Panc1 (cell line): ENCODE measurements around the gene ICAM2.

Experiments
- CTCF ChIP-seq: fragments of 450-650 bp; IDR thresholded peaks from 2 replicates; pipeline ENCODE4 v1.5.1; 2017; ENCODE audit warnings: mild to moderate bottlenecking
- POLR2AphosphoS5 ChIP-seq: IDR thresholded peaks from 2 replicates; pipeline ENCODE4 v1.6.1; 2012; ENCODE audit warnings: mild to moderate bottlenecking, low read depth, low read length, moderate library complexity
- TF ChIP-seq, protein P1 (sequence below), 2 experiments: IDR thresholded peaks; 2 replicates each; pipeline ENCODE4 v1.6.1; 2011 to 2012; ENCODE audit warnings: low read depth in 2 of 2, control low read depth in 1 of 2, low read length in 1 of 2, mild to moderate bottlenecking in 1 of 2, moderate library complexity in 1 of 2; ENCODE audit not compliant: insufficient read depth in 1 of 2

- TF ChIP-seq CTCF (no peak), POLR2AphosphoS5 (no peak)
- TF ChIP-seq, protein P1, sequence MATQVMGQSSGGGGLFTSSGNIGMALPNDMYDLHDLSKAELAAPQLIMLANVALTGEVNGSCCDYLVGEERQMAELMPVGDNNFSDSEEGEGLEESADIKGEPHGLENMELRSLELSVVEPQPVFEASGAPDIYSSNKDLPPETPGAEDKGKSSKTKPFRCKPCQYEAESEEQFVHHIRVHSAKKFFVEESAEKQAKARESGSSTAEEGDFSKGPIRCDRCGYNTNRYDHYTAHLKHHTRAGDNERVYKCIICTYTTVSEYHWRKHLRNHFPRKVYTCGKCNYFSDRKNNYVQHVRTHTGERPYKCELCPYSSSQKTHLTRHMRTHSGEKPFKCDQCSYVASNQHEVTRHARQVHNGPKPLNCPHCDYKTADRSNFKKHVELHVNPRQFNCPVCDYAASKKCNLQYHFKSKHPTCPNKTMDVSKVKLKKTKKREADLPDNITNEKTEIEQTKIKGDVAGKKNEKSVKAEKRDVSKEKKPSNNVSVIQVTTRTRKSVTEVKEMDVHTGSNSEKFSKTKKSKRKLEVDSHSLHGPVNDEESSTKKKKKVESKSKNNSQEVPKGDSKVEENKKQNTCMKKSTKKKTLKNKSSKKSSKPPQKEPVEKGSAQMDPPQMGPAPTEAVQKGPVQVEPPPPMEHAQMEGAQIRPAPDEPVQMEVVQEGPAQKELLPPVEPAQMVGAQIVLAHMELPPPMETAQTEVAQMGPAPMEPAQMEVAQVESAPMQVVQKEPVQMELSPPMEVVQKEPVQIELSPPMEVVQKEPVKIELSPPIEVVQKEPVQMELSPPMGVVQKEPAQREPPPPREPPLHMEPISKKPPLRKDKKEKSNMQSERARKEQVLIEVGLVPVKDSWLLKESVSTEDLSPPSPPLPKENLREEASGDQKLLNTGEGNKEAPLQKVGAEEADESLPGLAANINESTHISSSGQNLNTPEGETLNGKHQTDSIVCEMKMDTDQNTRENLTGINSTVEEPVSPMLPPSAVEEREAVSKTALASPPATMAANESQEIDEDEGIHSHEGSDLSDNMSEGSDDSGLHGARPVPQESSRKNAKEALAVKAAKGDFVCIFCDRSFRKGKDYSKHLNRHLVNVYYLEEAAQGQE (IDR thresholded peaks at IDR 0.05; ENCODE audit: insufficient read depth in 1 of 2, low read depth in 2 of 2, low read length in 1 of 2), result no peak
Measured at GRCh38 chr17:64005734-64006167, 14.7 kb downstream of the ICAM2 start.
